HUDEP-2 (cell line): ENCODE data around the gene PDE6B.
"Not testable (repeated sequence)": the region's sequence is repeated elsewhere in the genome, so short reads cannot be mapped to it uniquely, and the experiment has no call there.

Source experiments
- DNase-seq, 76 experiments: peaks; one replicate each; lab custom pipeline; 2025; ENCODE audit not compliant: unreplicated experiment in 76 of 76; lab: John Stamatoyannopoulos, UW

PDE6B gene

DNA sequence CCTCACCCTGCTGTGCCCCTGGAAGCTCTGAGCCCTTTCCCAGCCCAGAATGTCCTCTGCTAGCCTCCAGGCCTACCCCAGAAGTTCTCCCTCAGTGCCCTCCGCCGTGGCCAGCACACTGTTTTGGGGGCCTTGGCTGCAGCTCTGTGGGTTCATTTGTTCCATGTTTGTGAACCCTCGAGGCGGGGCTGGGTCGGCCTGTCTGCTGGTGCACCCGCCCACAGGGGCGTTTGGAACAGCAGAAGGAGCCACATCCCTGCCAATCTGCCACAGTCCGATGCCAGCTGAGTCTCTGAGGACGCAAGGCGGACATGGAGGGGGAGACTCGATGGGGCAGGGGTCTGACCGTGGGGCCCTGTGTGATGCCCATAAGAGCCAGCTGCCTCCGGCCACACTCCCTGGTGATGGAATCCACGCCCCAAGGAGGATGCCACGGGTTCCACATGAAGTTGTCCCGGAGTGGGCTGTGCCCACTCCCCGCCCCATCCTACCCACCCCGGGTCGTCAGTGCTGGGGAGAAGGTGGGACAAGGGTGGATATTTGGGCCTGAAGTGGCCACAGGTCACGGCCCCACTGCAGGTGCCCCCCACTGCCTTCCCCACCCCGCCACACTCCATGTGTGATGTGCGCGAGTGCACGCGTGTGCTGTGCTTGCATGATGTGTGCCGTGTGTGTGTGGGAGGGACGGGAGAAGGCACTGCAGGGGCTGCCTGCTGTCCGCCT is 41.6 kb downstream of the PDE6B start:
- no peak for DNase-seq

DNA sequence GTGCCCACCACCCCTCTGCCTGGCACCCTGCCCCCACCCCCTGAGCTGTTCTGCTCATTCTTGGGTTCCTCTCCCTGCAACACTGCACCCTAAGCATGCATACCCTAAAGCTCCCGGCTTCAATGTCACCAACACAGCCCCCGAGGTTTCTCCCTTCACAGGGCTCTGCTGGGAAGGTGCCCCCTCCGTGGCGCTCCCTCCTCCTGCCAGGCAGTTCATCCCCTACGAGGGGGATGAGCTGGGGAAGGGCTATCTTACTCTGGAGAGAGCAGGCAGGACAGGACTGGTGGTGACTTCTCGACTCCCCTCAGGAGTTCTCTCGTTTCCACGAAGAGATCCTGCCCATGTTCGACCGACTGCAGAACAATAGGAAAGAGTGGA is 42.2 kb downstream of the PDE6B start:
- DNase-seq, result no peak

DNA sequence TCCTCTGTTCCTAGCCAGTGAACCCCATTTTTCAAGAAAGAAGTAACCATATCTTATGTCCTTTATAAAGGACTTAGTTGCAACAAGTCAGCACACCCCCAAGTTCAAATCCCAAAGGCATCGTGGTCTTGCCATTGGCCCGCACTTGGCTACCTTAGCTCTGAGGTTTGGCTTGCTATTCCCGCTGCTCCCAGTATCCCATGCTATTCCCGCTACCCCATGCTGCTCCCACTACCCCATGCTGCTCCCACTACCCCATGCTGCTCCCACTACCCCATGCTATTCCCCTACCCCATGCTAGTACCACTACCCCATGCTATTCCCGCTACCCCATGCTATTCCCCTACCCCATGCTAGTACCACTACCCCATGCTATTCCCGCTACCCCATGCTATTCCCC is 42.8 kb downstream of the PDE6B start:
- not testable (repeated sequence) for DNase-seq

DNA sequence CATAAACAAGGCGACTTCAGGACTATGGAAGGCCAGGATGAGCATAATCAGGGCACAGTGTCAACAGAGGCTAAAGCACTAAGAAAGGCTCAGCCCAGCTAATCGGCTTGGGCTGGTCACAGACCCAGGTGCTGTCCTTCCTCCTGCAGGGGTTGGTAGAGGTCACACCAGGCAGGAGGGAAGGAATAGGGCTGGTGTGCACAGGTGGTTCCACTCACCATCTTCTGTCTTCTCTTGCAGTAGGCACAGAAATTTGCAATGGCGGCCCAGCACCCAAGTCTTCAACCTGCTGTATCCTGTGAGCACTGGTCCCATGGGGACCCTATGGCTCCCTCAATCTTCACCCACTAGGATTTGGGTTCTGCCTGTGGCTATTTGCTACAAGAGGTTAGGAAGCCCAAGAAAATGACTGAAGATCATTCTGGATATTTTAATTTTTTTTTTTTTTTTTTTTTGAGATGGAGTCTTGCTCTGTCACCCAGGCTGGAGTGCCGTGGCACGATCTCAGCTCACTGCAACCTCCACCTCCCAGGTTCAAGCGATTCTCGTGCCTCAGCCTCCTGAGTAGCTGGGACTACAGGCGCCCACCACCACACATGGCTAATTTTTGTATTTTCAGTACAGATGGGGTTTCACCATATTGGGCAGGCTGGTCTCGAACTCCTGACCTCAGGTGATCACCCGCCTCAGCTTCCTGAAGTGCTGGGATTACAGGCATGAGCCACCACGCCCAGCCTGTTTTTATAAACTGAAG is 44.6 kb downstream of the PDE6B start:
- DNase-seq, result not testable (repeated sequence)

DNA sequence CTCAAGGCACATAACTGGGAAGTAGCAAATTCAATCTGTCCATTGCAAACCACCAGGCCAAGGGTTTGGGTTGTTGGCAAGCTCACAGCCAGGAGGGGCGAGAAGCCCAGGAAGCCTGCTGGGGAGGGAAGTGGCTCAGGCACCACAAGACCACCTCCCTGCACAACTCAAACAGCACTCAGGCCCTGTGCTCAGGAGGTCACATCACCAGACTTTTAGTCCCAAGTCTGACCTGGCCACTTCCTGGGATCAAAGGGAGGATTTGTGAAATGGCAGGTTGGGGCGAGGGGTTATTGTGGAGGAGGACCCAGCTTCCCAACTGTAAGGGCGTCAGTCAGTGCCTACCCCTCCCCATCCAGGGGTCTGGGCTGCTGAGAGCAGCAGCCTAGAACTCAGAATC is 46.4 kb downstream of the PDE6B start:
- DNase-seq, result no peak

DNA sequence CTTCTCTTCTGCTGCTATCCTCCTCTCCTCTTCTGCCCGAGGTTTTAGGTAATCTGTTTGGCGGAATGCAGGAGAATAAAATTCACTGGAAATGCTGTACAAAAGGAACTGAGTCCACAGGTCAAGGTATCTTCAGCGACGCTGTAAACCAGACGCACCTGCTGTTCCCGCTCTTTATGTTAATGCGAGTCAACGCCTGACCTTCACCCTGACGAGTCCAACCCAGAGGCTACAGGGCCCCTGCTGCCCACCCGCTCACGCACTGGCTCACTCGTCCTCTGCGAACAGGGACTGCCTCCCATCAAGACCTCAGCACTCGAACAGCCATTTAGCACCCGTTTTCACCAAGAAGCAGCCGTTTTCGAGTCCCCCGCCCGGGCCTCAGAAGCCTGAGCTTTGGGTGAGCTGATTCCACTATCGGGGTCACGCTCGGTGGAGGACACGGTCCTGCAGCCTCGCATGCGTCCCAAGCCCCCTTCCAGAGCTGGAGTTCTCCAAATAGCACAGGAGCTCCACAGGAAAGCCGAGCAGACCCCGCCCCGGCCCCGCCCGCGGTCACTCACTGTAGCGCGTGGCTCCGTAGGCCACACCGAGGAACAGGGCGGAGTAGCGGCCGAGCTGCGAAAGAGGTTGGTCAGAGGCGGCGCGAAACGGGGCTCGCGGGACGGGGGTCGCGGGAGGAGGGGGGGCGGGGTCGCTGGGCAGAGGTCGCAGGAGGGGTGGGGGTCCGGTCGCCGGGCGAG is 48.1 kb downstream of the PDE6B start:
- DNase-seq, result peak in 33 of 76 experiments; percentile 8 to 47 (median 22)

DNA sequence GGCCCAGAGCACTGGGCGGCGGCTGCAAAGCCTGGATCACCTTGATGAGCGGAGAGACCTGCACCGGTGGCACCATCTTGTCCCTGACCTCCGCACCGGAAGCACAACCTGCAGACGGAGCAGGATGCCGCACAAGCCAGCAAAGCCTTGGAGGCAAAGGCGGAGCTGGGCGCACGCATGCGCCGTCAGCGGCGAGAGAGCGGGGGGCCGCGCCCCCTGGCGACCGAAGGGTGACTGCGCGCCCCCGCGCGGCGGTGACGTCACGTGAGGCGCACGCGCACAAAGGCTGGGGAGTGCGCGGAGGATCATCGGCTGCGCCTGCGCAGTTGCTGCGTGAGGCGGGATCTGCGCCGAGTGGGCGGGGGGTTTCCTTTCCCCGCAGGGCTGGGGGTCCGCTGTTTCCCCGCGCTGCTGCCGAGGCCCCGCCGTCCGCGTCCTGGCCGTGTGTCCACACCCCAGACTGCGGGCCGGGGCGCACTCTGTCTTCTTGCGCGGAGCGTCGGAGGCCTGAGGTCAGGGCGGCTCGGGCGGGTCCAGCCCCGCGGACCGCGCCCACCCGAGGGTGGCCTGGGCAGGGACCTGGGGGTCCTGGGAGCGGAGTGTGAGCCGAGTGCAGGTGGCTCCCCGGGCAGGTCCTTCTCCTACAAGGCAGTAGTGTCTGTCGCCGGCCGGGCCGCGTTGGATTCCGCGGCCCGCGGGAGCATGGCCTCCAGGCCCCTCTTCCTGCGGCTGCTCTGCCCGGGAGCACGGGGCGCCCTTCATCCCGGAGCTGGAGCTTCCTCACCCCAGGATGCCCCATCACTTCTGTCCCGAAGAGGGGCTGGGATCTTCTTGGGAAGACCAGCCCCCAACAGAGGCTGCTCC is 49.0 kb downstream of the PDE6B start, which contains the start of the genes ATP5ME and MYL5:
ATP5ME (minus strand) TSS at position 105 of the 864 bp plus-strand sequence; CDS start at position 76, 29 bp downstream.
MYL5 (plus strand) TSS at position 371 of the 864 bp plus-strand sequence. CDS start 3,485 bp downstream, outside the sequence.
- DNase-seq, result peak in 75 of 76 experiments; percentile 50 to 97 (median 94)

DNA sequence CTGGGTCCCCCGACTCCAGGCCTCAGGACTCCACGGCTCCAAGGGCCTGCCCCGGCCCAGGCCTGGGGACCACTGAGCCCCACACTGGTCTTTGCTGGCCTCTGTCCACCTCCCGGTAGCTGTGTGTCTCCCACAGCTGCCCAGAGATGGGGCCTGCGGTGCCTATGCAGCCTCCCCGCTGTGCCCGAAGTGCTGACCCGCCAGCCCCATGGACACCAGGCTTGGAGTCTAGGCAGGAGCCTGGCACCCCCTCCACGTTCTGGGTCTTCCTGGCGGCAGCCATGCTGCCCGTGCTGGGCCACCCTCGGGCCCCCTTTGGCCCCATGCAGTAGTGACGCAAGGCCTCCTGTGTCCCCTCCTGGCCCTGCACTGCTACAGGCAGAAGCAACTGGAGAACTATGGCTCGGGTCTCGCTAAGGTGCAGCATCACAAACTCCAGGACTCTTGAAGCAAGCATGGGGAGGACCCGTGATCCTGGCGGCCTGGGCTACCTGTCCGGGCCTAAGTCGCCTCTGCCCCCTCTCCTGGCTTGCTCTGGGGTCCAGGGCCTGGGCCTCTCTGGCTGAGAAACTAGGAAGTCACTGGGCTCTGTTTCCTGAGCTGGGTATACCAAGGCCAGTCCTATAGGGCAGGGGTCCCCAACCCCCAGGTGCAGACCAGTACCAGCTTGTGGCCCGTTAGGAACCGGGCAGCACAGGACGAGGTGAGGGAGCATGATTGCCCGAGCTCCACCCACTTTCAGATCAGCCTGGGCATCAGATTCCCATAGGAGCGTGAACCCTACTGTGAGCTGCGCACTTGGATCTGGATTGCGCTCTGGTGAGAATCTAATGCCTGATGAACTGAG is 49.9 kb downstream of the PDE6B start:
- DNase-seq, result peak in 2 of 76 experiments; percentile 12 to 21

DNA sequence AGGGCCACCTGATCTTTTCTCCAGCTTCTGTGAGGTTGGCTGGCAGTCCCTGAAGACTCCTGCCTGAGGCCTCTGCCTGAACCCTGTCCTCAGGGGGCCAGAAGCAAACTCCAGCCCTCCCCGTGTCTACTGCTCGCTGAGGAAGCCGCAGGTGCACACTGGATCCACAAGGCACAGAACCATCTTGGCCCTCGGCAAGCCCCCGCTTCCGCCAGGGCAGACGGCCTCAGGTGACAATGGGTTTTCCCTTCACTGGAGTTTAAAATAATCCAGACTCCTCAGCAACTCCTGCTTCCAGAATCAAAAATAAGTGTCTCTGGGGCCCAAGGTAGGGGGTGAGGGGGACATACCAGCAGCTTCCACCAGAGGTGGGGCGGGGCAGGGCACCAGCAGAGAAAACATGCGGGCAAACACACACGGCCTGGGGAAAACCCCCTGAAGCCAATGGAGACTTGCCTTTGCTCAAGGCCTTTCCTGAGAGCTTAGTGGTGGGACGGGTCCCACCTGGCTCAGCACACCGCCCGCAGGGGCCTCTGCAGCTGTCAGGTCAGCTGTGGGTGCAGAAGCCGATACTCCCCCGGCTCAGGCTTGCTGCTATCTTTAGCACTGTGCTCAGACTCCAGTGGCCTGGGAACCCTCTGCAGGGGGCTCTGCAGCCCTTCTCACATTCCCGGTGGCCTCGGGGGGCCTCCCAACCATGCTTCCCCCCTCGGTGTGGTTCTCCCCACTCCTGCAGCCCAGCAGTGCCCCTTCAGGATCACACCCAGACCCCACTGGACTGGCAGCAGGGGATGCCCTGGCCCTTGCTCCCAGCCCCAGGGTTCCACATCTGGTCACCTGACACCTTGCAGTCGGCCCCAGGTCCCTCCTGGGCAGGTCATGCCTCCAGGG is 50.9 kb downstream of the PDE6B start:
- no peak for DNase-seq

DNA sequence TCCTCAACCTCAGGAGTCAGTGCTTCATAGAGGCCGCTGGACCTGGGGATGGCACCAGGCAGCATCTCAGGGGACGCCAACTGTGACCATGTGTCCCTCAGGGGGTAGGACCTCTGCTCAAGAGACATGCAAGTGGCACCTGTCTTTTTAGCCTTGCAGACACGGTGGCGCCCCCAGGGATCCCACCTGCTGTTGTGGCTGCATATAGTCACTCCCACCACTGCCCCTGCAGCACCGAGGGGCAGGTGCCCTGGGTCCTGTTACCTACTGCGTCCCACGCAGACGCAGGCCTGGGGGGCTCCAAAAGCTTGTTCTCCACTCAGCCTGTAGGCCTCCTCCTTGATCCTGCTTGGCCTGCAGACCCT is 51.5 kb downstream of the PDE6B start:
- no peak for DNase-seq

DNA sequence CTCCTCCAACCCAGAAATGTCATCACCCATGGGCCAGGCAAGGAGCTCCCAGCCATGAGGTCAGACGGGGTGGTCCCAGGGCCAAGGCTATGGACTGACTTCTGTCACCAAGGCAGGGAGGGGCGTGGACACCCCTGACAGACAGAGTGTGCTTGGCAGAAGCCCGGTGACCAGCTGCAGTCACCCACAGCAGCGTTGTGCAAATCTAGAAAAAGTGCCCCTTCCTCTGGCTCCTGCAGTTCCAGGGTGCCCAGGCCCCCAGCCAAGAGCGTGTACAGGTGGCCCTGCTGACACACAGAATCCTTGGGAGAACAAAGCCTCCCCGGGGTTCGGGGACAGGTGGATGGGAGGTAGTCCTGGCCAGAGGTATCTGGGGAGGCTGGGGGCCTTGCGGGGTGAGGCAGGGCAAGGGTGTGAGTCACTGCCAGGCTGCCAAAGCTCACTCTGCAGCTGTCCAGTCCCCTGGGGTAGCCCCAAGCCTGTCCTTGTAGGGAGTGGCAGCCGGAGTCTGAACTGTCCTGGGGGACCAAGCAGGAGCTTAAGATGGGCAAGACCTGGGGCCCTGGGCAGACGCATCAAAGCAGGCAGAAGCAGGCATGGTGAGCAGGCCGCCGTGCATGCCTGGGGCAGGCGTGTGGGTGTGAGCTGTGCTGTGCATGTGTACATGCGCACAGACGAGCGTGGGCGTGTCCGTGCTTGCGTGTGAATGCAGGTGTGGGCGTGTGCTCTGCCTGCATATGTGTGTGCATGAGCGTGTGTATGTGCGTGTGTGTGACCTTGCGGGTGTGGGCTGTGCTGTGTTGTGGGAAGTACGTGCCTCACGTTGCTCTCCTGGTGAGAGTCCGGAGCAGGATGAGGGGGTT is 52.3 kb downstream of the PDE6B start:
- DNase-seq, result no peak

DNA sequence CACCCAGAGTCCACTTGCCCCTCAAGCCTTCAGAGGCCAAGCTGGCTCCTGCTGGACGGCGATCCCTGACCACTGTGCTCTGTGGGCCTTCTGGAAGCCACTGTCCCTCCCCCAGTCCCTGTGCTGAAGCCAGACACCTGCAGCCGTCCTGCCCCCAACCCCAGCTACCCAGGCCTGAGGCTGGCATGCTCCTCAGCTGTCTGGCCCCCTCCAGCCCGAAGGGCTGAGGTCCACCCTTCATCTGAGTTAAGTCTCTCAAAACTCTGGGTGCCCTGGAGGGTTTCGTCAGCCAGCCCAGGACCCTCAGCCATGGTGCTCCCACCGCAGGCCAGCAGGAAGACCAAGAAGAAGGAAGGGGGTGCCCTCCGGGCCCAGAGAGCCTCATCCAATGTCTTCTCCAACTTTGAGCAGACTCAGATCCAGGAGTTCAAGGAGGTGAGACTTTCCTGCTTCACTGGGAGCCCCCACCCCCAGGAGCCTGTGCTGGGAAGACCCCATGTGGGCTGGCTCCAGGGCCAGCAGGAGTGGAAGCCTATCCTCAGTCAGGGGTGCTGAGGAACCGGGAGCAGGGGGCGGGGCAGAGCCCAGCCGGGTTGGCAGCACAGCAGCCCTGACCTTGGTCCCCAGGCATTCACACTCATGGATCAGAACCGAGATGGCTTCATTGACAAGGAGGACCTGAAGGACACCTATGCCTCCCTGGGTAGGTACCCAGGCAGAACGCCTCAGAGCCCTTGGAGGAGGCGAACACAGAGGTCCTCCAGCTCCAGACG is 53.1 kb downstream of the PDE6B start:
- DNase-seq, result no peak

DNA sequence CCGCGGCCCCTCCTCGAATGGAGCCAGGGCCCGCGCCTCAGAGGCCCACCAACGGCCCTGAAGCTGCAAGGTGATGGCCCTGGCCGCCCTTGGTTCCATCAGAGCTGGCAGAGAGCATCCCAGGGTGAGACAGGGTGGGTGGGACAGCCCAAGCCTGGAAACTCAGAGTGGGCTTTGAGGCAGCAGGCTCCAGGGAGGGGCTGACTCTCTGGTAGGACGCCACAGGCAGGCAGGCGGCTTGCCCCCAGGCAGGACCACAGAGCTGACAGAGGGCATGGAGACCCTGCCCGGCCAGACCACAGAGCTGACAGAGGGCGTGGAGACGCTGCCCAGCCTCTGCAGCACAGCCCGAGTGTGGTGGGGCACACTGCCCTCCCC is 53.7 kb downstream of the PDE6B start:
- no peak for DNase-seq

DNA sequence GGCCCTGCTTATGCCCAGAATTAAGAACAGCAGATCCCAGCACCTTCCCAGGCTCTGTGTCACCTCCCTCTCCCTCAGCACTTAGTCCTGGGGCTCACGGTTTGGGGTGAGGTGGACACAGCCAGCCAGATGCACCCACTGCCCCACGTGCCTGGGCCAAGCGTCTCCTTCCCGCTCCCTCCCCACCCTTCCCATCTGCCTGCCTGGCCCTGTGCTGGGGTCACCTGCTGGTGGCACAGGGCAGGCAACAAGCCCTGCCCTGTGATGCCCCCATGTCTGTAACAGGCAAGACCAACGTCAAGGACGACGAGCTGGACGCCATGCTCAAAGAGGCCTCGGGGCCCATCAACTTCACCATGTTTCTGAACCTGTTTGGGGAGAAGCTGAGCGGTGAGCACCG is 54.3 kb downstream of the PDE6B start:
- DNase-seq, result no peak

DNA sequence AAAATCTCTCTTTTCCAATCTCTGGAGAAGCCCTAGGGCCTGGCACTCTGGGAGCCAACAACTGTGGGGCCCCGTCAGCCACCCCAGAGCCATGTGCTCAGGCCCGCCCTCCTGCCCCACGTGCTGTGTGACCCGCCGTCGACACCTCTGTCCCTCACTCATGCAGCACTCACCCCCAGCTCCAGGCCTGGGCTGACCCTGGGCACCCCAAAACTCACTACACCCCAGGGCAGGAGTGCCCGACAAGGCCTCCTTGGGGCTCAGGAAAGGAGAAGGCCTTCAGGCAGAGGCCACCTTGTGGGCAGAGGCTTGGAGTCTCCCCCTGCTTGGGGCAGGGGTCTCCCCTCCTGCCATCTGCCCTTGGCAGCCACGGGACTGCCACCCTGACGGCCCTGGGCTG is 54.7 kb downstream of the PDE6B start:
- DNase-seq, result no peak

DNA sequence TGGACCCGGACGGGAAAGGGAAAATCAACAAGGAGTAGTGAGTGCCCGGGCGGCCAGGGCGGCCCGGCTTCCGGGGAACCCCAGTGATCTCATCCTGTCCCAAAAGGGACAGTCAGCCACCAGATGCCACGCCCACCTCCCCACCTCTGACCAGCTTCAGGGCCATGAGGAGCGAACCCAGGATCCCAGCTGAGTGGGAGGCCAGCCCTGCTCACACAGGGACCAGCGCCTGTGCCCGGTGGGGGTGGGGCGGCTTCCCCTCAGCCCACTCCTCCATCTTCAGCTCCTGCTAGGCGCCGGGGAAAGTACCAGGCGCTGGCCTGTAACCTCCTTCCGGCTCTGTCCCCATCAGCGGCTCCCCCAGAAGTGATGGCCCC is 55.2 kb downstream of the PDE6B start:
- DNase-seq, result no peak
